Activated CD4-positive, alpha-beta T cell treated with anti-CD3 and anti-CD28 coated beads, Interleukin-2, amount 50 U/mL, for 16 hours (primary cell): Measurements from ENCODE around the gene MAP7D3.
"Not testable (repeated sequence)": the region's sequence is repeated elsewhere in the genome, so short reads cannot be mapped to it uniquely, and the experiment has no call there.

Experiments
- DNase-seq: peaks from one replicate; pipeline ENCODE4 v3.0.0-alpha.2; 2020

The MAP7D3 gene

DNA sequence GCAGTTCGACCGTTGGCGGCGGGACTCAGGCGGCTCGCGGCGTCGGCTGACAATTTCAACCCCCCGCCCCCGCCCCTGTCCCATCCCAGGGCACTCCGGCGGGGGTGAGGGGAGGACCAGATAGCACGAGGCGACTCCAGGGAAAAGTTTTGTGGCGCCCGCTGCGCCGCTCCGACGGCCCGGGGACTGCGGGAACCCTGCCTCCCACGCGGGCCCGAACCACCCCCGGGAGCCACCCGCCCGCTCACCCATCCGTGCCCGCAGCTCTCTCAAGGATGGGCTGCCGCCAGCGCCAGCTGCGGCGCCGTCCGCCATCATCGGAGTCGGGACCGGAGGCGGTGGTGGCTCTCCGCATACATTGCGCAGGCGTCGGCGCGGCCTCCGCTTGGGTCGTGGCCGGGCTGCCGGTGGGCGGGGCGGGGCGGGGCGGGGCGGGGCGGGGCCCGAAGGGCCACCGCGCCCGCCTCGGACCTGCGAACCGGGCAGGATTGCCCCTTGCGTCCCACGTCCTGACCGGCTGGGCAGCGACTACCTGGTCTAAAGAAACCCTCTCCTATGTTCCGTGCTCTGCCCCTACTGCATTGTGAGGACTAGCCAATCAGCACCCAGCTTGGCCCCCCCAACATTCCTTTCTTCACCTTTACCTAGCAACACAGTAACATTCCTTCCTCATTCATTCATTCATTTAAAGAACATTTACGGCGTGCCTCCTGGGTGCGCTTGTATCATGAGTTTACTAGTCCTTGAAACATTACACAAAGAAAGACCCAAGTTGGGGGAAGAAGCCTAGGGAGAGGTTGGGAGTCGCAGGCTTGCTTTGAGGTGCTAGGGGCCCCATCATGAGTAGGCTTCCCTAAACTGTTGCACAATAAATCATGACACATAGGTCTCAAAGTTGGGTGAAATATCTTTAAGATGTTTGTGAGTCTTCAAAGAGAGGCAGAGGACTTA, at the start of gene MAP7D3:
Gene MAP7D3, minus strand, starts transcription at position 360 of the 951 bp plus-strand sequence. Its CDS starts 42 bp downstream, at position 318.
- peak; percentile 67 for DNase-seq

DNA sequence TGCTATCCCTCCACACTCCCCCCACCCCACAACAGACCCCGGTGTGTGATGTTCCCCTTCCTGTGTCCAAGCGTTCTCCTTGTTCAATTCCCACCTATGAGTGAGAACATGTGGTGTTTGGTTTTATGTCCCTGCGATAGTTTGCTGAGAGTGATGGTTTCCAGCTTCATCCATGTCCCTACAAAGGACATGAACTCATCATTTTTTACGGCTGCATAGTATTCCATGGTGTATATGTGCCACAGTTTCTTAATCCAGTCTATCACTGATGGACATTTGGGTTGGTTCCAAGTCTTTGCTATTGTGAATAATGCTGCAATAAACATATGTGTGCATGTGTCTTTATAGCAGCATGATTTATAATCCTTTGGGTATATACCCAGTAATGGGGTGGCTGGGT, 49.5 kb upstream of the MAP7D3 start, which contains the start of gene ADGRG4:
Gene ADGRG4, plus strand, starts transcription at position 243 of the 400 bp plus-strand sequence. CDS start 7,815 bp downstream, outside the sequence.
- not testable (repeated sequence) for DNase-seq

GRCh38 chrX:136295380-136295779, 44.2 kb upstream of the MAP7D3 start:
- no peak for DNase-seq

GRCh38 chrX:136292656-136293055, 41.5 kb upstream of the MAP7D3 start:
- no peak for DNase-seq

- no peak for DNase-seq
Observed at GRCh38 chrX:136291824-136292223, 40.6 kb upstream of the MAP7D3 start.

DNA sequence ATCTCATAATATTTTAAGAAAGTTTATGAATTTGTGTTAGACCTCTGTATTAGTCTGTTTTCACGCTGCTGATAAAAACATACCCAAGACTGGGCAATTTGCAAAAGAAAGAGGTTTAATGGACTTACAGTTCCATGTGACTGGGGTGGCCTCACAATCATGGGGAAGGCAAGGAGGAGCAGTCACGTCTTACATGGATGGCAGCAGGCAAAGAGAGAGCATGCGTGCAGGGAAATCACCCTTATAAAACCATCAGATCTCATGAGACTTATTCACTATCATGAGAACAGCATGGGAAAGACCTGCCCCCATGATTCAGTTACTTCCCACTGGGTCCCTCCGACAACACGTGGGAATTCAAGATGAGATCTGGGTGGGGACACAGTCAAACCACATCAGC, 35.2 kb upstream of the MAP7D3 start:
- not testable (repeated sequence) for DNase-seq

GRCh38 chrX:136275553-136275952, 24.4 kb upstream of the MAP7D3 start:
- no peak for DNase-seq

GRCh38 chrX:136273986-136274385, 22.8 kb upstream of the MAP7D3 start:
- no peak for DNase-seq

GRCh38 chrX:136272325-136272724, 21.1 kb upstream of the MAP7D3 start:
- no peak for DNase-seq

GRCh38 chrX:136271300-136271699, 20.1 kb upstream of the MAP7D3 start:
- no peak for DNase-seq

GRCh38 chrX:136269921-136270320, 18.7 kb upstream of the MAP7D3 start:
- no peak for DNase-seq

DNA sequence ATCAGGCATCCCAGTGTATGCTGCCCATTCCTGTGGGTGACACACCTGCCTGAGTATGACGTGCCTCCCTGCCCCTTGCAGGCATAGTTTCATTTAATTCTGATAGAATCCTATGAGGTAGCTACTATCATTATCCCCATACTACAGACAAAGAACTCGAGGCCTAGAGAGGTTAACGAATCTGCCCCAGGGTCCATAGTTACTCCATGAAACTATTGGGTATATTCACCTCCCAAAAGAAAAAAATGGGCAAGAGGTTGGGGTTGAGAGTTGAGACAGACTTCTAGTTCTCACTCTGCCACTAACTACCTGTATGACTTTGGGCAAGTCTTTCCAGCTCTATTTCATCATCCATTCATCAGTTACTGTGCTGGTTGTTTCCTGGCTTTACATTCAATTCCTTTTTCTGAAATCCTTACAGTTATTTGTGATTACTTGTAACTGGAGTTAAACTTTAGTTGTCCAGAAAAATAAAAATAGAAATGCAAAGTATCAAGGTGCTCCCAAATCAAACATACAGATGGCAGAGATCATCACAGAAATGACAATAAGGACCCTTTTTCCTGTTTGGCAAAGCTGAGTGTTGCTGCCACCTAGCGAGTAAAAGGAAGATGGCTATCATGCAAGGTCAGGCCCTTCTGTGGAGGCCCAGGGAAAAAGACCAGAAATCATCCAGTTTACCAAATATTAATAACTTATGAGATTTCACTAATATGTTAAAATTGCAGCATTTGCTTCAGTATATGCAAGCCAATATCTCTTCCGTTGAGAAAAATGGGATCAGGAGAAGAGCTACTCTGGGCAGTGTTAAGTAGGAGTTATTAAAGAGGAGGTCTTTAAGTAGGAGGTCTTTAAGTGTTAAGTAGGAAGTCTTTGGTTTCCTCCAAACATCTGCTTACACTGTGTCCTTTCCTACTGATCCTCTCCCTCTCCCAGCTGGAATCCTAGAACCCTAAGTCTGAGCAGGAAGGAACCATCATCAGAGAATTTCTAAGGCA, 17.1 kb upstream of the MAP7D3 start:
- peak; percentile 66 for DNase-seq

GRCh38 chrX:136266828-136267227, 15.6 kb upstream of the MAP7D3 start:
- no peak for DNase-seq

- no peak for DNase-seq
Observed at GRCh38 chrX:136262812-136263315, 11.7 kb upstream of the MAP7D3 start.

- DNase-seq, result no peak
Observed at GRCh38 chrX:136262243-136262642, 11.0 kb upstream of the MAP7D3 start.

GRCh38 chrX:136261321-136261720, 10.1 kb upstream of the MAP7D3 start:
- no peak for DNase-seq

DNA sequence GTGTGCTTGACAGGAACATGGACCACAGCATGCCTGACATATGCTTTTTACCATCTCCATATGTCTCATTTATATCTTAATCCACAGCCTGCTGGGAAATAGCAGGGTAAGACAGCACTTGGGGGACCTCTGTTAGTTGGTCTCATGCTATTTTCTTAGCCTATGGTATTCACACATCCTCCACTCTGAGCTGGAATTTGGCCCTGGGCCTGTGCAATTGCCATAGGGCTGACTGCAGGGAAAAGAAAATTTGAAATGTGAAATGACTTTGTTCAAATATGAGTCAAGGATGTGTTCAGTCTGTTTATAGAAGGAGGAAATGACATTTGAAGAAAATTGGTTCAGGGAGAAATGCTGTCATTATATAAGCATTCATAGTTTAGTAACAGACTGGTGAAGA, 9.6 kb upstream of the MAP7D3 start:
- no peak for DNase-seq

- DNase-seq, result peak; percentile 46
Observed at GRCh38 chrX:136259543-136259942, 8.3 kb upstream of the MAP7D3 start.

- DNase-seq, result no peak
Observed at GRCh38 chrX:136258951-136259350, 7.8 kb upstream of the MAP7D3 start.

- DNase-seq, result no peak
Observed at GRCh38 chrX:136256026-136256425, 4.8 kb upstream of the MAP7D3 start.

- no peak for DNase-seq
Observed at GRCh38 chrX:136255541-136255940, 4.3 kb upstream of the MAP7D3 start.

DNA sequence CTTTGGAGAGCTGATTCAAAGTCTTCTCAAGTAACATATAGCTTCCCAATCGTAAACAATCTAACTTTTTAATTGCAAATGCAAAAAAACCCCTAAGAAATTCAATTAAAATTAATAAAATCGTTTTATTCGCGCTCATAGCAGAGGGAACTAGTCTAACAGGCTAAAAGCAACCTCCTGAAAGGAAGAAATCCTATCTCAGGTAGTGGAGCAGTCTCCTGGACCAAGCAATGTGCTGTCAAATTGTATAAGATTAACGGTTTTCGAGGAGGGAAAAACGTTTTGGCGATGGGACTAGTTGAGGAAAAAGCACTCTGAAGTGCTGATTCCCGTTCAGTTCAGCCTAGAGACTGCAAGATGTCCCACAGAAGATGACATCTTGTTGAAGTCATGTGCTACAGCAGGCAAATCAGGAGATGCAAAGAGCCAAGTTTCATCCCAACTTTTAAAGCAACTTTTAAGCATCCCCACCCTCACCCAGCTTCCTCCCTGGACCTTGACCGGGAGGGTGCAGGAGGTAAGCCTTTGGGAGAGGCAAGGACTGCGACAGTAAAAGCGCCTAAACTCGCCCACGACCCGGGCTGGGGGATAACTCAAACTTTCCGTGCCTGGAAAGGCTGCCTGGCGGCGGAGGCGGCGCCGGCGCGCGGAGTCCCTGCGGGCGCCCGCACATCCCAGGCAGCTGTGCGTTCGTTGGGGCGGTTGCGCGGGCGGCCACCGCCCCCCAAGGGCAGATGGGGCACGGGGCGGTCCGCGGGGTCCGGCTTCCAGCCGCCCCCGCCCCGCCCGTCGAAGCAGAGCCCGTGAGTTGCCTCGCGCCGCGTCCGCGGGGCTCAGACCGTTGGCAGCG, 784 bp downstream of the MAP7D3 start:
- DNase-seq, result no peak
